ENCODE measurements around the gene TRPV6. TPM values are rescaled to one million over a fixed set of nuclear protein-coding genes. Genes with fewer than 3 reads are reported as not detected.

Gene TRPV6
- total and polyA plus RNA-seq, 2 of the 4 experiments (the other 2 are of a cell fraction): 0.03 TPM; not detected in 1

DNA sequence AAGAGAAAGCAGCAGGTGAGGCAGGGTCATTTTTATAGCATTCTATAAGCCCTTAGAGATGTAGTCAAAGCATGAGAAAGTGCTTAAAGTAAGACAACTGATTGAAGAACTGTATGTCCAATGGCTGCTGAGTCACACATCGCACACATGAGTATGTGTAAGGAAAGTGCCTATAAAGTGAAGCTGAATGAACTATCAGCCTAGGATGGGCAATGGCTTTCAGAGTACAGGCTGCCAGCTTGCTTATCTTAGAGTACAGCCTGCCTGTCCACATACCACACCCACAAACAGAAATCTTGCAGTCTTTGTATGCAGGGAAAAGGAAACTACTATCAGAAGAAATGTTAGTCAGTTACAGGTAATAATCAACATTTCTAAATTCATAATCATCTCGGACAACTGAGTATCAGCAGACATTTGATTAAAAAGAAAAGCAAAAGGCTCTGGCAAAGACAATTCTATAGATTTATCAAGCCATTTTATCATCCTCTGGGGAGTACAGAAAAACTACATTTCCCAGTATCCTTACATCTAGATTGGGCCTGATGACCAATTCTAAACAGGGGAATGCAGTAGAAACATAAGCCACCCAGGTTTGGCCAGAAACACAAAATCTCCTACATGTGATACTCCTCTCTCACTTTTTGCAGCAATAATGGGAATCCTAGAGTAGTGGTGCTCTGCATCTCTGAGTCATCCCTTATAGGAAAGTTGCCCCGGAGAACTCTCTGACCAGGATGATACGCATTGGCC, 46.9 kb downstream of the TRPV6 start:
- H2AK9ac ChIP-seq (replicated peaks; ENCODE audit: low read depth, low read length, poor library complexity): no peak overlapping the region
- no peaks in the 10 kb centered on the region for H3K4me1 ChIP-seq (ENCODE audit: control insufficient read depth, insufficient read depth, low read length)
- no peak overlapping the region for H3K9ac ChIP-seq (ENCODE audit: low read depth, low read length)
- intact Hi-C loops (cut with micrococcal nuclease): no loop called here
- ATAC-seq (ENCODE audit: low read depth) (no peak), DNase-seq (no peak)
- POLR2A ChIA-PET (ENCODE audit: unreplicated experiment): no interaction called here
- H3K79me1 ChIP-seq (ENCODE audit: low read depth in 1 of 2, low read length in 2 of 2): no peaks in the 10 kb centered on the region
- H4K5ac ChIP-seq (ENCODE audit: low read depth, low read length): no peak overlapping the region
- no peak overlapping the region for H4K8ac ChIP-seq (ENCODE audit: low read depth in 2 of 2, low read length in 2 of 2)
- no peak overlapping the region for H2BK20ac ChIP-seq (ENCODE audit: low read depth, low read length)
- no peaks in the 10 kb centered on the region for H3K27me3 ChIP-seq (ENCODE audit: control insufficient read depth, insufficient read depth, low read length)
- H2AK5ac ChIP-seq (ENCODE audit: low read depth, low read length): no peak overlapping the region
- no peak overlapping the region for H2AFZ ChIP-seq (replicated peaks; ENCODE audit: low read length, poor library complexity)
- no peak overlapping the region for H3K56ac ChIP-seq (ENCODE audit: extremely low read depth, insufficient read depth, low read length)
- no peak overlapping the region for H2BK120ac ChIP-seq (ENCODE audit: low read depth, low read length)
- no peak overlapping the region for H3K4ac ChIP-seq (ENCODE audit: low read depth, low read length)
- TF ChIP-seq NFE2L2 (IDR thresholded peaks at IDR 0.05; ENCODE audit: low read depth, low read length): no peak
- TF ChIP-seq RCOR1 (IDR thresholded peaks at IDR 0.05; ENCODE audit: insufficient replicate concordance, low read length): no peak
- no peak for TF ChIP-seq MXI1 (IDR thresholded peaks at IDR 0.05; ENCODE audit: borderline replicate concordance, low read depth, low read length)
- TF ChIP-seq RFX5 (IDR thresholded peaks at IDR 0.05; ENCODE audit: low read depth, low read length): no peak
- TF ChIP-seq MAFK (IDR thresholded peaks at IDR 0.05; ENCODE audit: low read depth, low read length): no peak
- no peak for TF ChIP-seq CHD1 (IDR thresholded peaks at IDR 0.05; ENCODE audit: low read depth, low read length)
- TF ChIP-seq MAZ (IDR thresholded peaks at IDR 0.05; ENCODE audit: borderline replicate concordance, low read depth, low read length): no peak
- TF ChIP-seq FOS (IDR thresholded peaks at IDR 0.05; ENCODE audit: low read depth, low read length): no peak
- no peak overlapping the region for H3K18ac ChIP-seq (ENCODE audit: low read depth, low read length)
- in situ Hi-C loops (cut with MboI; ENCODE audit: low sequenced_read_pairs): no loop called here
- no peak overlapping the region for H3K23ac ChIP-seq (ENCODE audit: low read depth, low read length)
- H3K9me1 ChIP-seq (ENCODE audit: insufficient read depth, low read length): no peaks in the 10 kb centered on the region
- no TSS peak for BruUV-seq (replicated peaks)
- H3K14ac ChIP-seq (replicated peaks; ENCODE audit: low read depth, low read length): no peak overlapping the region
- H2BK15ac ChIP-seq (ENCODE audit: low read depth, low read length): no peak overlapping the region
- no peak overlapping the region for H3K4me3 ChIP-seq (ENCODE audit: insufficient read depth, low read depth, low read length)
- no CpG with 5 or more reads among the region's 4 CpGs for WGBS, 2 experiments (ENCODE audit: extremely low coverage in 2 of 2, insufficient read length in 1 of 2)
- H3K9me3 ChIP-seq (ENCODE audit: control insufficient read depth, insufficient read depth, low read length): no peaks in the 10 kb centered on the region
- dilution Hi-C loops (cut with HindIII; ENCODE audit: low sequenced_read_pairs, unreplicated experiment): no loop called here
- CTCF ChIA-PET: interaction anchor here (0.6 kb wide), 1 partner anchor 304 kb away, joined by 4 read pairs; no protein-coding TSS in a partner anchor
- H3K36me3 ChIP-seq (ENCODE audit: control insufficient read depth, insufficient read depth, low read length): no peaks in the 10 kb centered on the region
- H4K20me1 ChIP-seq (ENCODE audit: insufficient read depth, low read length): no peaks in the 10 kb centered on the region
- no peak overlapping the region for H3K4me2 ChIP-seq (ENCODE audit: low read depth, low read length)
- H4K91ac ChIP-seq (ENCODE audit: insufficient read depth, low read depth, low read length): no peak overlapping the region
- no peak overlapping the region for H2BK5ac ChIP-seq (ENCODE audit: low read depth, low read length, poor library complexity, severe bottlenecking)
- no peak overlapping the region for H3K27ac ChIP-seq (ENCODE audit: insufficient read depth, low read length)
